Ascending aorta (tissue), 2 donors: ENCODE measurements around the gene SRBD1. TPM values are rescaled to one million over a fixed set of nuclear protein-coding genes. Genes with fewer than 3 reads are reported as not detected.

Experiments
- DNase-seq, 2 donors: peaks; one replicate each; pipeline ENCODE4 v3.0.0-alpha.2; 2019; ENCODE audit warnings: low spot score in 2 of 2
- H3K27ac ChIP-seq, 2 donors: fragments of 200-600 bp; sonication (generic); one replicate each; pipeline ENCODE4 v1.5.1; 2016 to 2017; ENCODE audit warnings: mild to moderate bottlenecking in 1 of 2
- H3K27me3 ChIP-seq: fragments of 200-600 bp; sonication (generic); one replicate; pipeline ENCODE4 v1.5.1; 2017
- H3K36me3 ChIP-seq, 2 donors: fragments of 200-600 bp; sonication (generic); one replicate each; pipeline ENCODE4 v1.5.1; 2016
- H3K4me1 ChIP-seq, 2 donors: fragments of 200-600 bp; sonication (generic); one replicate each; pipeline ENCODE4 v1.5.1; 2016 to 2017; ENCODE audit warnings: mild to moderate bottlenecking in 1 of 2
- H3K4me3 ChIP-seq, 2 donors: fragments of 200-600 bp; sonication (generic); one replicate each; pipeline ENCODE4 v1.5.1; 2016 to 2017; ENCODE audit warnings: mild to moderate bottlenecking in 1 of 2
- H3K9me3 ChIP-seq, 2 donors: fragments of 200-600 bp; sonication (generic); one replicate each; pipeline ENCODE4 v1.5.1; 2016
- intact Hi-C: fragments of 100-400 bp; cut with DNase I; formaldehyde crosslinking; loops from one replicate; pipeline ENCODE4 v1.15.1; 2023
- total RNA-seq: library from RNA; depleted of rRNA; stranded (reverse); fragments of >200 nt; gene quantifications from one replicate; pipeline ENCODE4 v1.1.0, GENCODE V29; 2016
- TF ChIP-seq, protein P1 (sequence below), 3 experiments: fragments of 200-600 bp in 2 of 3; fragments of 450-650 bp in 1 of 3; sonication (generic) in 2 of 3; IDR thresholded peaks; one replicate each; pipeline ENCODE4 v1.5.1; 2016 to 2019; ENCODE audit warnings: antibody characterized with exemption in 3 of 3, mild to moderate bottlenecking in 1 of 3, moderate library complexity in 1 of 3

SRBD1 gene
- total RNA-seq, 1 donor from 2014 or later = 7.6 TPM

DNA sequence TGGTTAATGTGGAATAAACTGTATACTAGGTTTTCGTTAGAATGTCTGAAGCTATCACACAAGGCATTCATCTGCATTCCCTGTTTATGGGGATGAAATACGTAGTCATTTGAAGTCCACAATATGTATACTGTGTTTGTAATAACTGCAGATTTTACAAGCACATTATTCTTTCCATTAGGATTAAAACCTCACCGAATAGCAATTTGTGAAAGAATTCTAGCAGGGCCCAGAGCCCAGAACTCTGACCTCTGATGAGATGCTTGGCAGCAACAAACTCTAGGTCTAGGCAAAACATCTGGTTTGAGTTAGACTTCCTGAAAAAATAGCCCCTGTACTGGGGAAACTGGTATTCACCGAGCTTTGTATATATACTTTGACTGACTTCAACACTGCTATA is 158.2 kb downstream of the SRBD1 start:
- Histone ChIP-seq H3K36me3 (no peaks in the 10 kb centered on the region), H3K27me3 (no peaks in the 10 kb centered on the region), H3K4me3 (no peak overlapping the region), H3K27ac (peak overlapping the region; percentile 50 to 53), H3K9me3 (no peaks in the 10 kb centered on the region), H3K4me1 (peaks cover 0 to 10% of the 10 kb centered on the region in 2 donors)
- intact Hi-C loops = no loop called here
- DNase-seq = no peak
- TF ChIP-seq, protein P1, sequence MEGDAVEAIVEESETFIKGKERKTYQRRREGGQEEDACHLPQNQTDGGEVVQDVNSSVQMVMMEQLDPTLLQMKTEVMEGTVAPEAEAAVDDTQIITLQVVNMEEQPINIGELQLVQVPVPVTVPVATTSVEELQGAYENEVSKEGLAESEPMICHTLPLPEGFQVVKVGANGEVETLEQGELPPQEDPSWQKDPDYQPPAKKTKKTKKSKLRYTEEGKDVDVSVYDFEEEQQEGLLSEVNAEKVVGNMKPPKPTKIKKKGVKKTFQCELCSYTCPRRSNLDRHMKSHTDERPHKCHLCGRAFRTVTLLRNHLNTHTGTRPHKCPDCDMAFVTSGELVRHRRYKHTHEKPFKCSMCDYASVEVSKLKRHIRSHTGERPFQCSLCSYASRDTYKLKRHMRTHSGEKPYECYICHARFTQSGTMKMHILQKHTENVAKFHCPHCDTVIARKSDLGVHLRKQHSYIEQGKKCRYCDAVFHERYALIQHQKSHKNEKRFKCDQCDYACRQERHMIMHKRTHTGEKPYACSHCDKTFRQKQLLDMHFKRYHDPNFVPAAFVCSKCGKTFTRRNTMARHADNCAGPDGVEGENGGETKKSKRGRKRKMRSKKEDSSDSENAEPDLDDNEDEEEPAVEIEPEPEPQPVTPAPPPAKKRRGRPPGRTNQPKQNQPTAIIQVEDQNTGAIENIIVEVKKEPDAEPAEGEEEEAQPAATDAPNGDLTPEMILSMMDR (IDR thresholded peaks at IDR 0.05) = no peak

GRCh38 chr2:45450634-45451033 is 160.4 kb downstream of the SRBD1 start:
- H3K36me3 ChIP-seq = no peaks in the 10 kb centered on the region
- intact Hi-C loops = no loop called here
- no peak overlapping the region for H3K4me3 ChIP-seq
- H3K27ac ChIP-seq = no peak overlapping the region
- no peaks in the 10 kb centered on the region for H3K9me3 ChIP-seq
- no peak for DNase-seq
- peaks cover 0 to 10% of the 10 kb centered on the region in 2 donors for H3K4me1 ChIP-seq
- H3K27me3 ChIP-seq = no peaks in the 10 kb centered on the region
- TF ChIP-seq, protein P1 (IDR thresholded peaks at IDR 0.05) = no peak

GRCh38 chr2:45448217-45448616 is 162.8 kb downstream of the SRBD1 start:
- DNase-seq = no peak
- intact Hi-C loops = no loop called here
- TF ChIP-seq, protein P1 (IDR thresholded peaks at IDR 0.05) = no peak
- Histone ChIP-seq H3K27me3 (no peaks in the 10 kb centered on the region), H3K4me1 (peaks cover 0 to 10% of the 10 kb centered on the region in 2 donors), H3K9me3 (no peaks in the 10 kb centered on the region), H3K27ac (no peak overlapping the region), H3K36me3 (no peaks in the 10 kb centered on the region), H3K4me3 (no peak overlapping the region)

- Histone ChIP-seq H3K4me3 (no peak overlapping the region), H3K9me3 (no peaks in the 10 kb centered on the region), H3K36me3 (no peaks in the 10 kb centered on the region), H3K27me3 (no peaks in the 10 kb centered on the region), H3K4me1 (peaks cover 0 to 9% of the 10 kb centered on the region in 2 donors), H3K27ac (no peak overlapping the region)
- DNase-seq = no peak
- TF ChIP-seq, protein P1 (IDR thresholded peaks at IDR 0.05) = no peak
- intact Hi-C loops = no loop called here
These were observed 165.1 kb downstream of the SRBD1 start for GRCh38 chr2:45446016-45446415.

DNA sequence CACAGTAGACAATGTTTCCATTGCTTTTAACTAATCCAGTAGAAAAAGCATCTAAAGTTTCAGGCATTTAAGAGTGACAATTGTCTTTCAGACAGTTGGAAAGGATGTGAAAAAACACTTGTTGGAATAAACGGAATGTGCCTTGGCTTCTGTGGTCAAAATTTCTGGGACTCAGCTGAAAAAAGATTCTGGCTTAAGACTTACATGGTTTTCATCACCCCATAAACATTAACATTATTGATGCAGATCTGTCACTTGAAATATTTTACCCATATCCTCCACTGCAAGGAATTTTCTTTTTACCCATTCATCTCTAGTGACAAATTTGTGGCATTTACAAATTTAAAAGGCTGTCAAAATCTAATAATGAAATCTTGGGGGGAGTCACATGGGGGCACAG is 166.0 kb downstream of the SRBD1 start:
- Histone ChIP-seq H3K27me3 (no peaks in the 10 kb centered on the region), H3K36me3 (no peaks in the 10 kb centered on the region), H3K9me3 (no peaks in the 10 kb centered on the region), H3K4me3 (no peak overlapping the region), H3K4me1 (peaks cover 0 to 9% of the 10 kb centered on the region in 2 donors), H3K27ac (no peak overlapping the region)
- intact Hi-C loops = no loop called here
- TF ChIP-seq, protein P1 (IDR thresholded peaks at IDR 0.05) = no peak
- no peak for DNase-seq

GRCh38 chr2:45443012-45443411 is 168.1 kb downstream of the SRBD1 start:
- Histone ChIP-seq H3K9me3 (no peaks in the 10 kb centered on the region), H3K4me1 (peaks cover 0 to 9% of the 10 kb centered on the region in 2 donors), H3K4me3 (no peak overlapping the region), H3K27ac (peak overlapping the region; percentile 53 to 55), H3K27me3 (no peaks in the 10 kb centered on the region), H3K36me3 (no peaks in the 10 kb centered on the region)
- no peak for DNase-seq
- intact Hi-C loops = no loop called here
- TF ChIP-seq, protein P1 (IDR thresholded peaks at IDR 0.05) = no peak
